HG02973 (cell line): ENCODE data around the gene ACAP3.

Experiments
- ATAC-seq: cut with Tn5 transposase; IDR thresholded peaks from one replicate; pipeline ENCODE4 v1.9.1; 2021; ENCODE audit warnings: moderate library complexity; ENCODE audit not compliant: unreplicated experiment

Gene ACAP3

DNA sequence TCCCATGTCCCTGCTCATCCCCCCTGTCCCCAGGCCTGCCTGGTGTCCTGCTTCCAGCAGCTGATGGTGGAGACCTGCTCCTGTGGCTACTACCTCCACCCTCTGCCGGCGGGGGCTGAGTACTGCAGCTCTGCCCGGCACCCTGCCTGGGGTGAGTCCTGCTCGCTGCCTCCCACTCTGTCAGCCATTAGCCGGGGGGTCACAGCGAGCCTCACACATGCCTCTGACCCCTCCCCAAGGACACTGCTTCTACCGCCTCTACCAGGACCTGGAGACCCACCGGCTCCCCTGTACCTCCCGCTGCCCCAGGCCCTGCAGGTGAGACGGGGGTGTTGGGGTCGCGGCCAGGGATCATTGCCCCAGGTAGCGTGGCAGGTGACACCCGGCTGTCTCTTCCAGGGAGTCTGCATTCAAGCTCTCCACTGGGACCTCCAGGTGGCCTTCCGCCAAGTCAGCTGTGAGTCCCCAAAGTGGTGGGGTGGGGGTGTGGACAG lies 17.4 kb downstream of the ACAP3 start:
- no peak for ATAC-seq

DNA sequence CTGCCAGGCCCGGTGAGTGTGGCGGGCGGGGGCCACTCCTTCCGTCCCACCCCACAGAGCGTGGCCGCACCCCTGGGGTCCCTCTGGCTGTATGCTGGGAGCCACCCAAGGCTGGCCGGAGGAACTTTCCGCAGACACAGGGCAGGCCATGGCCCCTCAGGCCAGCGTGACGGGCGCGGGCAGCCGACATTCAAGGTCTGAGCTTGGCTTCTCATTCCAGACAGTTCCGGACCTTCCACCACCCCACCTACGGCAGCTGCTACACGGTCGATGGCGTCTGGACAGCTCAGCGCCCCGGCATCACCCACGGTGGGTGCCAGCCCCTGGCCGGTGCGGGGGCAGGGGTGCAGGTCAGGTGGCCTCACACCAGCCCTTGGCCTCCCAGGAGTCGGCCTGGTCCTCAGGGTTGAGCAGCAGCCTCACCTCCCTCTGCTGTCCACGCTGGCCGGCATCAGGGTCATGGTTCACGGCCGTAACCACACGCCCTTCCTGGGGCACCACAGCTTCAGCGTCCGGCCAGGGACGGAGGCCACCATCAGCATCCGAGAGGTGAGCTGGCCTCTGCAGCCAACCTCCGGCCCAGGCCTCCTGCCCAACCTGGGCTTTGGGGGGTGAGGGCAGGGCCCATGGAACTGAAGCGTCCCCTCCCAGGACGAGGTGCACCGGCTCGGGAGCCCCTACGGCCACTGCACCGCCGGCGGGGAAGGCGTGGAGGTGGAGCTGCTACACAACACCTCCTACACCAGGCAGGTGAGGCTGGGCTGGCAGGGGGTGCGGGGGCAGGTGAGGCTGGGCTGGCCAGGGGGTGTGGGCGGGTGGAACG lies 20.2 kb downstream of the ACAP3 start:
- no peak for ATAC-seq

DNA sequence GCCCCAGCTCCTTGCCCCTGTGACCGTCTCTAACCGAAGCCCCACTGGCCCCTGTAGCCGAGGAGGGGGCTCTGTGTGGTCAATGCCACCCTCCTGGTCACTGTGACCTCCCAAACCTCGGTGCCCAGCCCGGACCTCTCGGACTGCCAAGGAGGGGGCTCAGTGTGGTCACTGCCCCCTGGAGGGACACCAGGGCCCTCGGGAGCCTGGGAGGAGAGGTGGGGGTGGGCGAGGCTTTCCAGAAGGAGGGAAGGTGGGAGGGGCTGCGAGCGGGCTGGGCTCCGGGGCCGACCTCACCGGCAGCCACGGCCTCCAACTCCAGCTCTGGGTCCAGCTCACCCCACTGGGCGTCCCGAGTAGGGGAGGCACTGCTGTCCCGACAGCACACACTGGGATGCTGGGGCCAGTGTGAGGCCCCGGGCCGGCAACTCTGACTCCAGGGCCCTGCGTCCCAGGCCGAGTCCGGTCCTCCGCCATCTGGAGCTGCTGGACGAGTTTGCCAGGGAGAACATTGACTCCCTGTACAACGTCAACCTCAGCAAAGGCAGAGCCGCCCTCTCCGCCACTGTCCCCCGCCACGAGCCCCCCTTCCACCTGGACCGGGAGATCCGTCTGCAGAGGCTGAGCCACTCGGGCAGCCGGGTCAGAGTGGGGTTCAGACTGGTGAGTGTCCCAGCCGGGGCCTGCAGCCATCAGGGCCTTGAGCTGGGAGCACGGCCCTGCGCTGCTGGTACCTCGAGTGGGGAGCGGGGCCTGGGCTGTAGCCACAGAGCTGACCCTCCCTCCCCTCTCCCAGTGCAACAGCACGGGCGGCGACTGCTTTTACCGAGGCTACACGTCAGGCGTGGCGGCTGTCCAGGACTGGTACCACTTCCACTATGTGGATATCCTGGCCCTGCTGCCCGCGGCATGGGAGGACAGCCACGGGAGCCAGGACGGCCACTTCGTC lies 21.1 kb downstream of the ACAP3 start:
- no peak for ATAC-seq

DNA sequence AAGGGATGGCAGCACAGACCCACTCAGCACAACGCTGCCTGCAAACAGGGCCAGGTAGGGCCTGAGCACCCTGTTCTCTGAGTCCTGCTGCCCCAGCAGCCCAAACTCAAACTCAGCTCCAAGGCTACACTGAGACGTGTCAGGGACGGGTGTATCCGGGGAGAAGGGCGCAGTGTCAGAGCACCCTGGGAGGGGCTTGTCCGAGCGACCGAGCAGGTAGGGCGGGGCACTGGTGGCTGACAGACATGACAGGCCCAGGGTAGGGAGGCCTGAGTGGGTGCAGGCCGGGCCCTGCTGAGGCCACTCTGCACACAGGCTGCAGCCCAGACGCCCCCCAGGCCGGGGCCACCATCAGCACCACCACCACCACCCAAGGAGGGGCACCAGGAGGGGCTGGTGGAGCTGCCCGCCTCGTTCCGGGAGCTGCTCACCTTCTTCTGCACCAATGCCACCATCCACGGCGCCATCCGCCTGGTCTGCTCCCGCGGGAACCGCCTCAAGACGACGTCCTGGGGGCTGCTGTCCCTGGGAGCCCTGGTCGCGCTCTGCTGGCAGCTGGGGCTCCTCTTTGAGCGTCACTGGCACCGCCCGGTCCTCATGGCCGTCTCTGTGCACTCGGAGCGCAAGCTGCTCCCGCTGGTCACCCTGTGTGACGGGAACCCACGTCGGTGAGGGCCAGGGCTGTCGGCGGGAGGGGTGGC lies 22.0 kb downstream of the ACAP3 start:
- ATAC-seq = no peak

DNA sequence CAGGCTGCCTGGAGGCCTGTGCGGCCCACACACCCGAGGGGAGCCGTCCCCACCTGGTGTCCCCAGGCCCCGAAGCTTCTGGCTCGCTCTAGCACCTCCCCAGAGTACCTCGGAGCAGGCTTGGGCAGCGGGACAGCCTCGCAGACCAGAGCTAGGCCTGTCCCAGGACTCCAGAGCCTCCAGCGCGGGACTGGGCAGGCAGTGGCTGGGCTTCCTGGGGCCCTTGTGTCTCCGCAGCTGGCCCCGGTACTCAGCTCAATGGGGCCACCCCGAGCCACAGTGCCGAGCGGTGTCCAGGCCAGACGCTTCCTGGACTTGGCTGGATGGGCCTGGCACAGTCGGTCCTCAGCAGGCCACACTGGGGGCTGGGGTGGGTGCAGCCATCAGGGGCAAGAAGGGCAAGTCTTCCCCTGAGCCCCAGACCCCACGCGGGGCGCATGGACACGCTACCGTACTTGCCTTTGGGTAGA lies 22.6 kb downstream of the ACAP3 start:
- no peak for ATAC-seq

DNA sequence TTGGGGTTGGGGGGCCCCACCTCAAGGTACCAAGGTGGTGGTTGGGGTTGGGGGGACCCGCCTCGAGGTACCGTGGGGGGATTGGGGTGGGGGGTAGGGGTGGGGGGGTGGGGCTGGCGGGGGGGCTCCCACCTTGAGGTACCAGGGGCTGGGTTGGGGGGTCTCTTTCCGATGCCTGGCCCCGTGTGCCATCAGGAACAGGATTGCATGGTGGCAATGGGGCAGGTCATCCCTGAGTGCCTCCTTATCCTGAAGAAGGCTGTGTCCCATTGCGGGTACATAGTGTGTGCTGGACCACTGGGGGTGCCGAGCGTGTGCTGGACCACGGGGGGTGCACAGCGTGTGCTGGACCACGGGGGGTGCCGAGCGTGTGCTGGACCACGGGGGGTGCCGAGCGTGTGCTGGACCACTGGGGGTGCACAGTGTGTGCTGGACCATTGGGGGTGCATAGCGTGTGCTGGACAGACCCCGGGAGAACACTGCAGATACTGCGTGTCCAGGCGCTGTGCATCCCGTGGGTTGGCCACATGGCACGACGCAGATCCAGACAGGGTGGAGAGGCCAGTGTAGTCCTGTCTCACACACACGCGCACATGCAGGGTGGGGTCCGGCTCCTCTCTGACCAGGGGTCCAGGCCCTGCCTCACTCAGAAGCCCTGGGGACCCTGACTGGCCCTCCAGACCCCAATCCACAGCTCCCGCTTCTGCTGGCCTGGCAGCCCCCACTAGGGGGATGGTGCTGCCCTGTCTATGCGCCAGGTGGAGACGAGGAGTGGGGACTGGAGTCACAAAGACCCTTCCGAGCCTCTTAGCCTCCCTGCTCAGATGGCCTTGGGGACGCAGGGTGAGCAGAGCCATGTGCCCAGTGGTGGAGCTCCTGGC lies 23.3 kb downstream of the ACAP3 start:
- ATAC-seq = no peak

DNA sequence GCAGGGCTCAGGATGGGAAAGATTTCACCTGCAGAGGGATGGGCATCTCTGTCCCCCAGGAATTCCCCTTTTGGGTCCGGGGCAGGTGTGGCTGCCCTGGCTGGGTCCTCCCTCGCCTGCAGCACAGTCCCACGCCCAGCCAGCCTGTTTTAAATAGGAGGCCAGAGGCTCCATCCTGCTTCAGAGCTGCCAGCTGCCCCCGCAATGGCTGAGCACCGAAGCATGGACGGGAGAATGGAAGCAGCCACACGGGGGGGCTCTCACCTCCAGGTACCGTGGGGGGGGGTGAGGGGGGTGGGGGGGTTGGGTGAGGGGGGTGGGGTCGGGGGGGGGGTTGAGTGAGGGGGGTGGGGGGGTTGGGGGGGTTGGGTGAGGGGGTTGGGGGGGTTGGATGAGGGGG lies 23.9 kb downstream of the ACAP3 start:
- no peak for ATAC-seq

DNA sequence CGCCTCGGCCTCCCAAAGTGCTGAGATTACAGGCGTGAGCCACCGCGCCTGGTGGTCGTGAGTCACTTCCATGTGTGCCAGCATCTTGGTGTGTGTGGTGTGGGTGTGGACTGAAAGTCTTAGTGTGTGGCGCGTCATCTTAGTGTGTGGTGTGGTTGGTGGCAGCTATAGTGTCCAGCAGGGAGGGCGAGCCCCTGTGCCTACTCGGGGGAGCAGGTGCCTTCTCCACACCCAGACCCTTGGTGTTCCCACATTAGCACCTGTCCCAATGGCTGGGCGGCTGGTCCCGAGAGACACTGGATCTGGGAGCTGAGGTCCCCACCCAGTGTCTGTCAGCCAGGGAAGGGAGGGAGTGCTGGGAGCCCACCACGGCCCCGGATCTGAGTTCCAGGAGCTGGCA lies 24.7 kb downstream of the ACAP3 start:
- ATAC-seq = no peak

DNA sequence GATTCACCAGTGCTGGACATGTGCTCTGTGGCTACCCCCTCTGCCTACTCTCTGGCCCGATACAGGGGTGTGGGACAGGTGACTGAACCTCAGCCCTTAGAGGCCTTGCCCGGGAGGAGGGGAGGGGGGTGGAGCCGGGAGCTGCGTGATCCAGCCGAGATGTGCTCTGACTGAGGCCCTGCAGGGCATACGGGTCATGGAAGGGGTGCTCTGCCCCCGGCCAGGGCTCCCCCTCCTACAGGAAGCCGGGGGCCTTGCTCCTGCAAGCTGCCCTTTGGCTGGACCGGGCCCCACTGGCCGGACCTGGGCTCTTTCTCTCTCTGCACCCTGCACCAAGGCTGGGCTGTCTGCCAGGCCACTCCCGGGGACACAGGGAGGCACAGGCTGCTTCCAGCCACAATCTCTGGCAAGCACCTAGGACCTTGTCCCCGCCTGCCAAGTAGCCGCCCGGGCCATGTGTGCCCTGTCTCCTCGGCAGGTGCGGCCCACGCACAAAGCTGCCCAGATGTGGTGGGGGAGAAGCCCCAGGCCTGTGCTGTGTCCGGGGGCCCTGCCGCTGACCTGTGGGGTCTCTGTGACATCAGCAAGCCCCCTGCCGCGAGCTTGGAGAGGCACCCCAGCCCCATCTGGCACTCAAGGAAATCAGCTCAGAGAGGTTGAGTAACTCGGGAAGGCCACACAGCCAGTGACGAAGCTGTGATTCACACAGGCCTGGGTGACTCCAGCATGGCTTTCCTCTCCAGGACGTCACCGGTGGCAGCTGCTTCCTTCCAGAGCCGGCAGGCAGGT lies 26.0 kb downstream of the ACAP3 start:
- no peak for ATAC-seq

DNA sequence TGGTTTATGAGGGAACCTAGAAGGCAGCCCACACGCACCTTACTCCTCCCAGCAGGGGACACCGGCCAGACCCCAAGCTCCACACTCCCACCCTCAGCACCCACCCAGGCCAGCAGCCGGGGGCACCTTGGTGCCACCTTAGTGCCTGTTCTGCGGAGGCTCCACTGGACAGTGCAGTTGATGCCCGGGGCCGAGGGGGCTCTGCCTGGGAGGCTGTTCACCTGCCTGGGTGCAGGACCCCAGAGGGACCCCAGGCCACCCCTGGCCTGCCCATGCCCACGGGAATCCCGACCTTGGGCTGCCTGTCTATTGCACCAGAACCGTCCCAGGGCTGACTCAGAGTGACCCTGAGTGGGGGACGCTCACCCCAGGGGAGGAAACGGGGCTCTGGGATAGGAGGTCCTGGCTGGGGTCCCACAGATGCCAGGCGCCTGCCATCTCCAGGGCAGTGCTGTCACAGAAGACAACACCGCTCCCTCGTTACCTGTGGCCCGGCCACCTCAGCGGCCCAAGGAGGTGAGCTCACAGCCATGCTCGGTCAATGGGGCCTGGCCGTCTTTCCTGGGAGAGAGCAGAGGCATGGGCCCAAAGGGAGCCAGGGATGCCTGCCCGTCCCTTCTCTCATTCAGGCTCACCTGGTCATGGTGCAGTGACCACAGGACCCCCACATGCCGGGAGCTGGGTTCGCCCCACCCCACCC lies 26.8 kb downstream of the ACAP3 start:
- no peak for ATAC-seq

DNA sequence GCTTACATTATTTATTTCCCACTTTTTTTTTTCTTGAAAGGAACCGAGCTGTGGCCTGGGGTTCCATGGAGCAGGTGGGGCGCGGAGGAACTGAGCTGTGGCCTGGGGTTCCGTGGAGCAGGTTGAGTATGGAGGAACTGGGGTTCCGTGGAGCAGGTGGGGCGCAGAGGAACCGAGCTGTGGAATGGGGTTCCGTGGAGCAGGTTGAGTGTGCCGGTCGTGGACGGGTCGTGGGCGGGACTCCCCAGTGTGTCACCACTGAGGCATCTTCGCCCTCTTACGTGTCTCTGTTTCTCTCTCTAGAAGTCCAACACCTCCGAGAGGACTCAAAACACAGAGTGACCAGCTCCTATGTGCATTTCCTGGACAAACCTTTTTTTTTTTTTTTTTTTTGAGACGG lies 28.7 kb downstream of the ACAP3 start:
- no peak for ATAC-seq

DNA sequence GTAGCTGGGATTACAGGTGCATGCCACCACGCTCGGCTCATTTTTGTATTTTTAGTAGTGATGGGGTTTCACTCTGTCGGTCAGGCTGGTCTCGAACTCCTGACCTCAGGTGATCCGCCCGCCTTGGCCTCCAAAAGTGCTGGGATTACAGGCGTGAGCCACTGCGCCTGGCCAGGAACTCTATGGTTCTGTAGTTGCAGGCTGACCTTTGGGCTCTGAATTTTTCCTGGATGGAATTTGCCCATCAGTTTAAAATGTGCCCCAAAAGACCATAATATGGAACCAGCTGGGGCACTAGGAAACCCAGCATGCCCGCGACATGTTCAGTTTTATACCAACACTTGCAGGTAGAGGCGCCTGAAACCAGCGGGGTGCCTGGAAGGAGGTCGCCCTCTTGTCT lies 29.1 kb downstream of the ACAP3 start:
- no peak for ATAC-seq

DNA sequence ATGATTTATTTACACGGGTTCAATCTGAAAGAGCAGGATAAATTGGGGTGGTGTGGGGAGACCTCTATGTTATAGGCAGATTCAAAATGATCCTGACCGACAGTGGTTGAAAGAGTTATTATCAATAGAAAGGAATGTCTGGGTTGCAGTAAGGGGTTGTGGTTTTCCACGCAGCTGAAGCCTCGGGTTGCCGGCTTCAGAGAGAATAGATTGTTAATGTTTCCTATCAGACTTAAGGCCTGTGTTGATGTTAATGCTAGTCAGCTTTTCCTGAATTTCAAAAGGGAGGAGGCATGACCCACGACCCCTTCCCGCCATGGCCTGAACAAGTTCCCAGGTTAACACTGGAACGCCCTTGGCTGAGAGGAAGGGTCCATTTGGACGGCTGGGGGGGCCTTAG lies 31.9 kb downstream of the ACAP3 start:
- no peak for ATAC-seq

DNA sequence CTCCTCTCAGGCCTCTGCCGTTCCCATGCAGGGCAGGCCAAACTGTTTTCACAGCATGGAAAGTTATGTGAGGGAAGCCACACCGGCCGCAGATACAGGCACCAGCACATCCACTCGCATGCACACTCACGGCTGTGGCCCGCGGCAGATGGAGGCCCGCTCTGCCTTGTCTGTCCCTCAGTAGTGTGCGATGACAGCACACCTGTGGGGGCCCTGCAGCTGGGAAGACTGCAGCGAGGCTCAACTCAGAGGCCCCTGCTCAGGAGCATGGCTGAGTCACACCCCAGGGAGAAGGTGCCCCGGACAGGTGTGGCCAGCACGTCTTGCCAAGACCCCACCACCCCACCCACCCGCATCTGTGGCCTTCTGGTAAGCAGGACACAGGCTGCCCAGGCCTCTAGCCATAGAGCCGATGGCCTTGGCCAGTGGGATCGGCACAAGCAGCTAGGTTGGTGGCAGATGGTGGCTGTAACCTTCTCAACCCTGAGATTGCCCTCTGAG lies 32.7 kb downstream of the ACAP3 start:
- no peak for ATAC-seq

DNA sequence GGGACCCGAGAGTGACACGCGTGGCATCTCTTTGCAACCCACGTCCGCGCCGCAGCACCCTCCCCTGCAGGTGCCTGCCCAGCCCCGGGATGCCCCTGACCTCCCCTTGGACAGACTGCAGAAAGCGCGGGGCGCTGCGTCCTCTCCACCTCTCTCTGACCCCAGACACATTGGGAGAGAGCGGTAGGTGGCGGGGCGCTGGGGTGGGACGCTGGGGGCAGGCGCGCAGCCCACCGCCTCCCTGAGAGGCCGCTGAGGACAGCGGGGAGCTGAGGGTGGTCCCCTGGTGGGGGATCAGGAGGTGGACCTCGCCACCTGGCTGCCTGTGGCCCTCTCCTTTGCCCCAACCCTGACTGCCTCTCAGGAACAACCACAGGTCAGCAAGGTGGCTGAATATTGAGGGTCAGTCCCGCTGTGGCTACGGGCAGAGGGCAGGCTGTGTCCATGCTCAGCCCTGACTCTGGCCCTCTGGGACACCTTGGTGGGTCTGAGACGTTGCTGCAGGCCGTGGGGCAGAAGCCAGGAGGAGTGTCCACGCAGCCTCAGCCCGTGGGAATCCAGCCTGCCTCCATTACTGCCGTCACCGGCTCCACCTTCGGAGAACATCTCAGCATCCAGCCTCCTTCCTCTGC lies 33.3 kb downstream of the ACAP3 start:
- ATAC-seq = no peak

DNA sequence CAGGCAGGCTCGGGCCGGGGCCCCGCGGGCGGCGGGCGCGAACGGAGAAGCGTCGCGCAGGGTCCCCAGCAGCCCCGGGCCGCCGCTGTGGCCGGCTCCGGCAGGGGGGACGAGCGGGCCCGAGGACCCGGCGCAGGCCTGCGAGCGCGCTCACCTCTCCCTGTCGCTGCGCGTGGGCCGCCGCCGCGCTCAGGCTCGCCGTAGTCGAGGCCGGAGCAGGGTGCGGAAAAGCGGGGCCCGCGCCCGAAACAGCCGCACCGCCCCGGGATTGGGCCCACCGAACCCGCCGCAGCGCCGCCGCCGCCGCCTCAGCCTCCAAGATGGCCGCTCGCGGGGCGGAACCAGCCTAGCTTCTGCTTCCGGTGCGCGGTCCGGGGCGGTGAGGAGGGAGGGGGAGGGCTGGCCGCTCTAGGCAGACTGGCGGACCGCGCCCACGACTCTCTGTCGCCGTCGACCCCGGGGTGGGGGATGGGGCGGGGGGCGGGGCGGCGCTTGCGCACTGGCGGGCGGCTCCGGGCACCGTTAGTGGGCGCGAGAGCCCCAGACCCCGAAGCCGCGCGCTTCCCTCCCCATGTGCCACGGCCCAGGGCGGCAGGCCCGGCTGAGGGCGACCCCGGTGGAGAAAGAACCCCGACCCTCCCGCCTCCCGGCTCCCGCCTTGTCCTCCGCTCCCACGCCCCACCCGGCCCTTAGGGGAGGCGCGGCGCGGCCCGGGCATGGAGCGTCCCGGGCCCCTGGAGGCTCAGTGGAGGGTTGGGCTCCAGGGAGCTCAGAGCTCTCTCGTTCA lies 34.0 kb downstream of the ACAP3 start, which contains the start of gene UBE2J2:
TSS of gene UBE2J2 (minus strand) at position 343 of the 787 bp plus-strand sequence. CDS start 5,862 bp downstream, outside the sequence.
- ATAC-seq = peak; percentile 74

DNA sequence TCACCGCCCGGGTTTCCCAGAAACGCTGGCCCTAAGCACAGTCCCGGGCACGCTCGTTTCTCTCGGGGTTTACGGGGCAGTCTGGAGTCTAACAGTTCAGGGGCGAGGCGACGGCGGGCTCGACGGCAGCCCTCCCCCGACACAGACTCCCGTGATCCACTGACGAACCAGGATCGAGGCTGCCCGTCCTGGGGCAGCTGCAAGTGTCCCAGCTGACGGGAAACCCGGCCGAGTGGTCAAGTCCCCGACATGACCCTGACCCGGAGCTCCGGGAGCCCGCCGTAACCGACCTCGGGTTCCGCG lies 34.6 kb downstream of the ACAP3 start:
- peak; percentile 19 for ATAC-seq
